ENCODE results near the gene ABCC5. TPM values are rescaled to one million over a fixed set of nuclear protein-coding genes. Genes with fewer than 3 reads are reported as not detected.

The ABCC5 gene
- total RNA-seq, 1 donor, result 21.2 TPM

DNA sequence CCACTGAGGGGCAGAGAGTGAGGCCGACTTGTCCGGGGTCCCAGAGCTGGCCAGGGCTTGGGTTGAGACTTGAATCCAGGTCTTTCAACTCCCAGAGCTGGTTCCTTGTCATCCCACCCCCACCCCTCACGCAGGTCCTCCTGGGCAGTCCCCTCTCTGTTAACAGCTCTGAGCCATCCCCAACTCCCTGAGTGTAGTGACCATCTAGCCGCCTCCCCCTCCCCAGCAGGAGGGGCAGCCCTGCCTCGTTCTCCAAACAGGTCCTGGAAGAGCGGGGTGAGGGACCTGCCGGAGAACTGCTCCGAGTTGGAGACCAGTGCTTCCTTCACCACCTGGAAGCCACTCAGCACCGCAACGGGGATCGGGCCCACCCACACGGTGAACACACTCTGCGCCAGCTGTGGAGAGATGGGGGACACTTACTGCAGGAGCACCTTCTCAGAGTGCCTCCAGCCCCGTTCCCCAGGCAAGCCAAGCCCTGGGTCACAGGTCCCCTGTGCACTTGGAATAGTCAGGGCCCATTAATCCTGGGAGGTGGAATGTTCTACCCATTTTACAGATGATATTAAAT, 108.6 kb downstream of the ABCC5 start:
- no peak for TF ChIP-seq CTCF (IDR thresholded peaks at IDR 0.05; ENCODE audit: insufficient read depth, low read length)
- no peak for DNase-seq (ENCODE audit: low read depth)
- no peak overlapping the region for H3K4me3 ChIP-seq (ENCODE audit: low read depth, low read length)

- TF ChIP-seq CTCF (IDR thresholded peaks at IDR 0.05; ENCODE audit: insufficient read depth, low read length), result no peak
- no peak for DNase-seq (ENCODE audit: low read depth)
- H3K4me3 ChIP-seq (ENCODE audit: low read depth, low read length), result no peak overlapping the region
Measured at GRCh38 chr3:183907911-183908331, 109.8 kb downstream of the ABCC5 start.

- no peak overlapping the region for H3K4me3 ChIP-seq (ENCODE audit: low read depth, low read length)
- no peak for TF ChIP-seq CTCF (IDR thresholded peaks at IDR 0.05; ENCODE audit: insufficient read depth, low read length)
- DNase-seq (ENCODE audit: low read depth), result no peak
Measured at GRCh38 chr3:183907176-183907575, 110.5 kb downstream of the ABCC5 start.

- H3K4me3 ChIP-seq (ENCODE audit: low read depth, low read length), result no peak overlapping the region
- no peak for DNase-seq (ENCODE audit: low read depth)
- no peak for TF ChIP-seq CTCF (IDR thresholded peaks at IDR 0.05; ENCODE audit: insufficient read depth, low read length)
Measured at GRCh38 chr3:183906234-183906921, 111.3 kb downstream of the ABCC5 start.

DNA sequence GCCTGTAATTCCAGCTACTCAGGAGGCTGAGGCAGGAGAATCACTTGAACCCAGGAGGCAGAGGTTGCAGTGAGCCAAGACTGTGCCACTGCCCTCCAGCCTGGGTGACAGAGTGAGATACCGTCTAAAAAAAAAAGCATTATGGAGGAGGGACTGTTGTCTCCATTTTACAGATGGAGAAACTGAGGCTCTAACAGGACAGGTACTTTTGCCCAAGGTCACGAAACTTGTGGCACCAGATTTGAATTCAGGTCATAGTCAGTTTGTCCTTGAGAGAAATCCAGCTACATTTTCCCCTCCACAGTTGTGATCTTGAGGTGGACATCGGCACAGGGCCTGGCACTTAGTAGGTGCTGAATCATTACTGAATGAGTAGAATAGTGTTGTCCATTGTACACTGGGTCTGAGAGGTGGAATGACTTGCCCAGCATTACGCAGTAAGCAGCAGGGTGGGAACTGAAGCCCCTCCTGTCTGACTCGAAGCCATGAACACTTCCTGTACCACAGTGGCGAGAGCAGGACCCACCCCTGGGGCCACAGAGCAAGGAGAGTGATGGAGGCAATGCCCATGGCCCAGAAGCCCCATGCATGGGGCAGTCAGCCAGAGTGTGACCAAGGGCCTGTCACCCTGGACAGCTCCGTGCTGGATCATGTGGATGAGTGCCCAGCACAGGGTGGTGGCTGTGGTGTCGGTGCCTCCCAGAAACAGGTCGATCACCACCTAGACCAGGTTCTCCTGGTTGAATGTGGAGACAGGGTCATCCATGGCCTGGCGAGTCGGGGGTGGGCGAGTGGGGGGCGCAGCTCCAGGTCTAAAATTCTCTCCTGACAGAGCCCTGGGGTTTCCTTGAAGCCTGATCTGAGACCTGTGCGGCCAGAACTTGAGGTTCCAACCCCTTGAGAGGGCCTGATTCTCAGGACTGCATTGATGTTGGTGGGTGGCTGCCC, 112.6 kb downstream of the ABCC5 start:
- no peak for DNase-seq (ENCODE audit: low read depth)
- no peak overlapping the region for H3K4me3 ChIP-seq (ENCODE audit: low read depth, low read length)
- TF ChIP-seq CTCF (IDR thresholded peaks at IDR 0.05; ENCODE audit: insufficient read depth, low read length), result no peak

GRCh38 chr3:183898028-183898431, 119.7 kb downstream of the ABCC5 start:
- no peak overlapping the region for H3K4me3 ChIP-seq (ENCODE audit: low read depth, low read length)
- DNase-seq (ENCODE audit: low read depth), result no peak
- no peak for TF ChIP-seq CTCF (IDR thresholded peaks at IDR 0.05; ENCODE audit: insufficient read depth, low read length)
